ENCODE results near the gene TPP1.

GRCh38 chr11:6601041-6601461 lies 18.2 kb downstream of the TPP1 start:
- no peak for TF ChIP-seq CTCF (optimal IDR thresholded peaks at IDR 0.05 in 1 of 3, IDR thresholded peaks at IDR 0.05 in 1 of 3, conservative IDR thresholded peaks at IDR 0.05 in 1 of 3; ENCODE audit: extremely low read depth in 1 of 3, insufficient read depth in 2 of 3, low read length in 3 of 3)
- TF ChIP-seq EZH2 (IDR thresholded peaks at IDR 0.05; ENCODE audit: low read length), result no peak

All from keratinocyte (primary cell).